B cell (primary cell): ENCODE results near the gene IGFL4. TPM values are rescaled to one million over a fixed set of nuclear protein-coding genes. Genes with fewer than 3 reads are reported as not detected.
"Not testable (repeated sequence)": the region's sequence is repeated elsewhere in the genome, so short reads cannot be mapped to it uniquely, and the experiment has no call there.

Experiments used
- ATAC-seq: fragments of 200-7000 bp; cut with Tn5 transposase; one replicate; pipeline ENCODE4 v1.10.0; 2021; ENCODE audit warnings: low read depth, mild to moderate bottlenecking, moderate number of reproducible peaks, moderate library complexity
- CTCF ChIA-PET: fragments of 350-600 bp; sonication (Branson Sonifier 250); formaldehyde crosslinking; loops from one replicate; lab custom pipeline; 2021; ENCODE audit warnings: antibody characterized with exemption, inconsistent platforms; lab: Charles Lee
- POLR2A ChIA-PET: fragments of 350-600 bp; sonication (Branson Sonifier 250); formaldehyde crosslinking; loops from one replicate; lab custom pipeline; 2021; ENCODE audit warnings: antibody characterized with exemption; lab: Charles Lee
- DNase-seq: peaks from one replicate; pipeline ENCODE4 v3.0.0; 2013
- H2AFZ ChIP-seq: 2 replicates; pipeline ENCODE4 v1.6.1; 2012; ENCODE audit warnings: mild to moderate bottlenecking, low read depth, low read length; ENCODE audit not compliant: insufficient read depth, poor library complexity, severe bottlenecking
- H3K27ac ChIP-seq, 2 donors: 1 replicate in 1 of 2; 2 replicates in 1 of 2; pipeline ENCODE4 v1.5.1; 2012 to 2013; ENCODE audit warnings: low read length in 2 of 2, mild to moderate bottlenecking in 2 of 2, moderate library complexity in 1 of 2
- H3K27me3 ChIP-seq, 4 experiments: fragments of 200-600 bp in 1 of 4; sonication (generic) in 1 of 4; replicated peaks in 1 of 4; 1 replicate in 2 of 4; 2 replicates in 2 of 4; pipeline versions ENCODE4 v1.6.1 to v1.7.0; 2013 to 2016; ENCODE audit warnings: low read length in 3 of 4, mild to moderate bottlenecking in 2 of 4, mixed read lengths in 1 of 4, moderate library complexity in 1 of 4; ENCODE audit not compliant: insufficient read depth in 4 of 4, control insufficient read depth in 3 of 4; ENCODE audit errors: control extremely low read depth in 1 of 4
- H3K36me3 ChIP-seq, 2 experiments: replicated peaks in 1 of 2; 1 replicate in 1 of 2; 2 replicates in 1 of 2; pipeline versions ENCODE4 v1.6.1 to v1.7.1; 2013; ENCODE audit warnings: low read length in 1 of 2; ENCODE audit not compliant: insufficient read depth in 2 of 2, control insufficient read depth in 1 of 2; ENCODE audit errors: control extremely low read depth in 1 of 2, extremely low read depth in 1 of 2
- H3K4me1 ChIP-seq, 2 donors: fragments of 200-600 bp in 1 of 2; sonication (generic) in 1 of 2; 1 replicate in 1 of 2; 2 replicates in 1 of 2; pipeline versions ENCODE4 v1.5.1 to v1.6.1; 2013 to 2017; ENCODE audit warnings: low read length in 2 of 2; ENCODE audit not compliant: control insufficient read depth in 2 of 2, insufficient read depth in 2 of 2
- H3K4me2 ChIP-seq: replicated peaks from 2 replicates; pipeline ENCODE3; 2012; ENCODE audit warnings: mild to moderate bottlenecking, low read depth, low read length; ENCODE audit not compliant: poor library complexity, severe bottlenecking
- H3K4me3 ChIP-seq, 5 experiments: fragments of 200-600 bp in 1 of 5; sonication (generic) in 1 of 5; 1 replicate in 3 of 5; 2 replicates in 2 of 5; pipeline versions ENCODE4 v1.5.1 to v1.7.0; 2011 to 2016; ENCODE audit warnings: low read length in 4 of 5, mild to moderate bottlenecking in 4 of 5, low read depth in 2 of 5, control low read depth in 1 of 5, moderate library complexity in 1 of 5; ENCODE audit not compliant: insufficient read depth in 1 of 5; ENCODE audit errors: control extremely low read depth in 1 of 5, extremely low read depth in 1 of 5
- H3K79me2 ChIP-seq: fragments of 200-600 bp; sonication (generic); one replicate; pipeline ENCODE4 v1.6.0; 2016; ENCODE audit warnings: low read length; ENCODE audit not compliant: control insufficient read depth, insufficient read depth
- H3K9ac ChIP-seq: fragments of 200-600 bp; sonication (generic); 2 replicates; pipeline ENCODE4 v1.6.1; 2017; ENCODE audit warnings: mild to moderate bottlenecking, low read length, moderate library complexity
- H3K9me3 ChIP-seq, 3 donors: one replicate each; pipeline versions ENCODE4 v1.6.1 to v1.7.1; 2013; ENCODE audit warnings: low read length in 2 of 3; ENCODE audit not compliant: control insufficient read depth in 2 of 3, insufficient read depth in 1 of 3; ENCODE audit errors: control extremely low read depth in 1 of 3
- H4K20me1 ChIP-seq: 2 replicates; pipeline ENCODE4 v1.6.0; 2012; ENCODE audit warnings: mild to moderate bottlenecking, low read length; ENCODE audit not compliant: insufficient read depth, control insufficient read depth, poor library complexity, severe bottlenecking
- H3K27ac Mint-ChIP-seq: one replicate; pipeline ENCODE4 v1.8.0; 2021; ENCODE audit warnings: mixed read lengths
- H3K27me3 Mint-ChIP-seq: one replicate; pipeline ENCODE4 v1.8.0; 2021; ENCODE audit warnings: mixed read lengths
- H3K4me1 Mint-ChIP-seq: one replicate; pipeline ENCODE4 v1.8.0; 2021; ENCODE audit warnings: mixed read lengths
- H3K4me3 Mint-ChIP-seq: one replicate; pipeline ENCODE4 v1.8.0; 2021; ENCODE audit warnings: mixed read lengths
- H3K9me3 Mint-ChIP-seq: one replicate; pipeline ENCODE4 v1.8.0; 2022; ENCODE audit warnings: mixed read lengths; ENCODE audit not compliant: insufficient read depth
- EZH2 ChIP-seq: IDR thresholded peaks from 2 replicates; pipeline ENCODE4 v1.6.1; 2012; ENCODE audit warnings: borderline replicate concordance, low read depth, mild to moderate bottlenecking, moderate library complexity, low read length; ENCODE audit not compliant: insufficient read depth, poor library complexity, severe bottlenecking
- WGBS: methylation state at CpG from one replicate; pipeline ENCODE4 v1.1.5; 2013; ENCODE audit warnings: missing lambda C conversion rate; ENCODE audit not compliant: insufficient coverage; 5-methylcytosine and 5-hydroxymethylcytosine counted together
- intact Hi-C: fragments of 100-400 bp; cut with micrococcal nuclease; formaldehyde crosslinking; loops from one replicate; pipeline ENCODE4 v1.10.0; 2022
- polyA plus RNA-seq: library from polyadenylated mRNA; depleted of rRNA; stranded (reverse); fragments of >200 nt; gene quantifications from 2 replicates; pipeline ENCODE4 v1.2.3, GENCODE V29; 2012
- total RNA-seq, 2 donors: library from RNA; stranded (reverse); fragments of 120-200 nt in 1 of 2; gene quantifications; 1 replicate in 1 of 2; 2 replicates in 1 of 2; pipeline versions ENCODE4 v1.2.3 to v1.2.4, GENCODE V29; 2013 to 2022
- TF ChIP-seq, protein P1 (sequence below): fragments of 200-600 bp; IDR thresholded peaks from one replicate; pipeline ENCODE4 v1.8.0; 2022; ENCODE audit warnings: antibody characterized with exemption, mild to moderate bottlenecking

Gene IGFL4
- total and polyA plus RNA-seq, 2 donors (not counting 1 experiment from before 2014, with no cell fraction given): not detected

DNA sequence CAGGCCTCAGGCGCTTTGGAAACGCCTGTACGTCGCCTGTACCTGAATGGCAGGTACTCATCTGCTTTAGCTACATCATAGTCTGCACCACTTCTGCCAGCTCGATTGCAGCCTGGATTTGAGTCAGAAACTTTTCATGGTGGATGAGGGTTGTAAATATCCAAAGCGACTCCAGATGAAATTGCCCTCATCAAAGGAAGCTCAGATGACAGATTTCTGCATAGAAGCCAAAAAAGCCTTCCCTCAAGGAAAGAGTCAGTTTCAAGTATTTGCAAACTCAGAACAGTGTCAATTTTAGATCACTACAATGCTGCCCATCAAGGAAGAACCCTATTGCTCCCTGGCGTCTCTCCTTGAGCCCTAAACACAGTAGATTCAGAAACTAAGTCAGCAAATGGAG is 38.8 kb upstream of the IGFL4 start:
- Histone ChIP-seq H3K4me3 (no peak overlapping the region), H4K20me1 (no peaks in the 10 kb centered on the region), H3K9me3 (peaks cover 3 to 22% (median 8%) of the 10 kb centered on the region in 3 donors), H3K79me2 (no peaks in the 10 kb centered on the region), H3K27me3 (peaks cover 3 to 50% (median 40%) of the 10 kb centered on the region in 4 experiments), H3K36me3 (no peaks in the 10 kb centered on the region), H3K27ac (no peak overlapping the region), H2AFZ (no peak overlapping the region), H3K4me2 (no peak overlapping the region), H3K9ac (no peak overlapping the region), H3K4me1 (peaks cover 4 to 7% of the 10 kb centered on the region in 2 donors)
- ChIA-PET CTCF (interaction anchor here (1.6 kb wide), 1 partner anchor 185 kb away, joined by 3 read pairs; no protein-coding TSS in a partner anchor), POLR2A (no interaction called here)
- intact Hi-C loops: no loop called here
- ATAC-seq (no peak), DNase-seq (no peak)
- H3K27me3 Mint-ChIP-seq: peaks cover 70% of the 10 kb centered on the region
- TF ChIP-seq, protein P1, sequence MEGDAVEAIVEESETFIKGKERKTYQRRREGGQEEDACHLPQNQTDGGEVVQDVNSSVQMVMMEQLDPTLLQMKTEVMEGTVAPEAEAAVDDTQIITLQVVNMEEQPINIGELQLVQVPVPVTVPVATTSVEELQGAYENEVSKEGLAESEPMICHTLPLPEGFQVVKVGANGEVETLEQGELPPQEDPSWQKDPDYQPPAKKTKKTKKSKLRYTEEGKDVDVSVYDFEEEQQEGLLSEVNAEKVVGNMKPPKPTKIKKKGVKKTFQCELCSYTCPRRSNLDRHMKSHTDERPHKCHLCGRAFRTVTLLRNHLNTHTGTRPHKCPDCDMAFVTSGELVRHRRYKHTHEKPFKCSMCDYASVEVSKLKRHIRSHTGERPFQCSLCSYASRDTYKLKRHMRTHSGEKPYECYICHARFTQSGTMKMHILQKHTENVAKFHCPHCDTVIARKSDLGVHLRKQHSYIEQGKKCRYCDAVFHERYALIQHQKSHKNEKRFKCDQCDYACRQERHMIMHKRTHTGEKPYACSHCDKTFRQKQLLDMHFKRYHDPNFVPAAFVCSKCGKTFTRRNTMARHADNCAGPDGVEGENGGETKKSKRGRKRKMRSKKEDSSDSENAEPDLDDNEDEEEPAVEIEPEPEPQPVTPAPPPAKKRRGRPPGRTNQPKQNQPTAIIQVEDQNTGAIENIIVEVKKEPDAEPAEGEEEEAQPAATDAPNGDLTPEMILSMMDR: no peak
- no peak for TF ChIP-seq EZH2
- no peaks in the 10 kb centered on the region for H3K9me3 Mint-ChIP-seq
- H3K4me1 Mint-ChIP-seq: no peaks in the 10 kb centered on the region
- WGBS: 100% methylated on average over 1 of the region's 7 CpGs
- H3K4me3 Mint-ChIP-seq: no peak overlapping the region
- H3K27ac Mint-ChIP-seq: no peak overlapping the region

DNA sequence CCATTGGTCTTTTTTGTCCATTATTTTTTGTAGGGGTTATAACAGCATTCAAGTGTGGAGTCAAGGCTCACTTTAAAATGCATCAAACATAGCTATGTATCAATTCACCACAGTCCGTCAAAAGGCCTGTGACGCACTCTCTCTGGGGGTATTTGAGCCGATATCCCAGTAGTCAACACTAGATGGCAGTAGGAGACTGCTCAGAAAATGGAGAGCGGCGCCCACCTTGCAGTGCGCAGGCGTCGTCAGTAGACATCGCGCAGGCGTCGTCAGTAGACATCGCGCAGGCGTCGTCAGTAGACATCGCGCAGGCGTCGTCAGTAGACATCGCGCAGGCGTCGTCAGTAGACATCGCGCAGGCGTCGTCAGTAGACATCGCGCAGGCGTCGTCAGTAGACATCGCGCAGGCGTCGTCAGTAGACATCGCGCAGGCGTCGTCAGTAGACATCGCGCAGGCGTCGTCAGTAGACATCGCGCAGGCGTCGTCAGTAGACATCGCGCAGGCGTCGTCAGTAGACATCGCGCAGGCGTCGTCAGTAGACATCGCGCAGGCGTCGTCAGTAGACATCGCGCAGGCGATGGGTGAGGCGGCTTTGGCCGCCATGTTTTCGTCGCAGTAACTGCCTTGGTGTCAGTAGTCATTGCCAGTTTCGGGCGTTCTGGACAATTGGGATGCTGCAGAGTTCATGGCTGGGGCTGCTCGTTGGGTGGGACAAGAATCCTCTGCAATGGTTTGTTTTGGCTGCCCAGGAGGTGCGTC is 38.0 kb upstream of the IGFL4 start:
- 54% methylated on average over 20 of the region's 71 CpGs for WGBS
- peak; percentile 14 for DNase-seq
- peaks cover 3 to 22% (median 6%) of the 10 kb centered on the region in 3 donors for H3K9me3 ChIP-seq
- H3K36me3 ChIP-seq, H3K27ac ChIP-seq, H3K4me2 ChIP-seq, H3K27ac Mint-ChIP-seq, H4K20me1 ChIP-seq, H3K79me2 ChIP-seq, H3K9ac ChIP-seq, H3K4me1 ChIP-seq, POLR2A ChIA-PET, H2AFZ ChIP-seq, H3K4me3 ChIP-seq, H3K9me3 Mint-ChIP-seq, H3K4me1 Mint-ChIP-seq, intact Hi-C loops, ATAC-seq, H3K4me3 Mint-ChIP-seq: not testable (repeated sequence)
- peaks cover 3 to 53% (median 43%) of the 10 kb centered on the region in 4 experiments for H3K27me3 ChIP-seq
- CTCF ChIA-PET: interaction anchor here (1.6 kb wide), 1 partner anchor 186 kb away, joined by 3 read pairs; no protein-coding TSS in a partner anchor
- H3K27me3 Mint-ChIP-seq: peaks cover 76% of the 10 kb centered on the region
